GM23338 (cell line): ENCODE results near the gene LRIT1.

Source experiments
- CREB1 ChIP-seq: fragments of 250-450 bp; sonication (Bioruptor Pico); IDR thresholded peaks from 2 replicates; pipeline ENCODE4 v1.5.0; 2020; ENCODE audit warnings: low read depth, mild to moderate bottlenecking, moderate library complexity
- EZH2 ChIP-seq: fragments of 200-600 bp; sonication (generic); IDR thresholded peaks from one replicate; pipeline ENCODE4 v1.8.0; 2017; ENCODE audit warnings: antibody characterized with exemption, mild to moderate bottlenecking, low read depth; ENCODE audit not compliant: unreplicated experiment
- EZH2phosphoT487 ChIP-seq: fragments of 200-600 bp; sonication (generic); IDR thresholded peaks from one replicate; pipeline ENCODE4 v1.8.1; 2018; ENCODE audit warnings: antibody characterized with exemption; ENCODE audit not compliant: unreplicated experiment
- JUNB ChIP-seq: IDR thresholded peaks from one replicate; pipeline ENCODE4 v1.6.1; 2016; ENCODE audit warnings: antibody characterized with exemption; ENCODE audit not compliant: unreplicated experiment
- NANOG ChIP-seq: IDR thresholded peaks from 2 replicates; pipeline ENCODE4 v1.6.1; 2016; ENCODE audit warnings: antibody characterized with exemption, borderline replicate concordance
- POLR2AphosphoS5 ChIP-seq: IDR thresholded peaks from 2 replicates; pipeline ENCODE4 v1.6.1; 2016; ENCODE audit warnings: antibody characterized with exemption, low read depth
- STAT1 ChIP-seq: IDR thresholded peaks from one replicate; pipeline ENCODE4 v1.6.1; 2016; ENCODE audit warnings: antibody characterized with exemption; ENCODE audit not compliant: unreplicated experiment
- ZNF114 ChIP-seq: fragments of 250-450 bp; sonication (Bioruptor Pico); IDR thresholded peaks from 2 replicates; pipeline ENCODE4 v1.5.0; 2020; ENCODE audit warnings: mild to moderate bottlenecking, moderate library complexity
- ZNF331 ChIP-seq: fragments of 250-450 bp; sonication (Bioruptor Pico); IDR thresholded peaks from 2 replicates; pipeline ENCODE4 v1.5.0; 2020; ENCODE audit warnings: low read depth, mild to moderate bottlenecking, moderate library complexity
- TF ChIP-seq, protein P1 (sequence below), 2 experiments: fragments of 200-600 bp in 1 of 2; sonication (generic) in 1 of 2; conservative IDR thresholded peaks; 2 replicates each; pipeline versions ENCODE4 v1.5.1 to v1.6.1; 2016 to 2017; ENCODE audit warnings: antibody characterized with exemption in 2 of 2, low read depth in 2 of 2, mild to moderate bottlenecking in 2 of 2, moderate library complexity in 1 of 2
- TF ChIP-seq, protein P2 (sequence below): IDR thresholded peaks from one replicate; pipeline ENCODE4 v1.6.1; 2018; ENCODE audit warnings: antibody characterized with exemption; ENCODE audit not compliant: unreplicated experiment
- TF ChIP-seq, protein P3 (sequence below): fragments of 250-450 bp; sonication (Bioruptor Pico); IDR thresholded peaks from 2 replicates; pipeline ENCODE4 v1.5.0; 2020; ENCODE audit warnings: mild to moderate bottlenecking, moderate library complexity
- TF ChIP-seq, protein P4 (sequence below): IDR thresholded peaks from 2 replicates; pipeline ENCODE4 v1.6.1; 2016; ENCODE audit warnings: antibody characterized with exemption

DNA sequence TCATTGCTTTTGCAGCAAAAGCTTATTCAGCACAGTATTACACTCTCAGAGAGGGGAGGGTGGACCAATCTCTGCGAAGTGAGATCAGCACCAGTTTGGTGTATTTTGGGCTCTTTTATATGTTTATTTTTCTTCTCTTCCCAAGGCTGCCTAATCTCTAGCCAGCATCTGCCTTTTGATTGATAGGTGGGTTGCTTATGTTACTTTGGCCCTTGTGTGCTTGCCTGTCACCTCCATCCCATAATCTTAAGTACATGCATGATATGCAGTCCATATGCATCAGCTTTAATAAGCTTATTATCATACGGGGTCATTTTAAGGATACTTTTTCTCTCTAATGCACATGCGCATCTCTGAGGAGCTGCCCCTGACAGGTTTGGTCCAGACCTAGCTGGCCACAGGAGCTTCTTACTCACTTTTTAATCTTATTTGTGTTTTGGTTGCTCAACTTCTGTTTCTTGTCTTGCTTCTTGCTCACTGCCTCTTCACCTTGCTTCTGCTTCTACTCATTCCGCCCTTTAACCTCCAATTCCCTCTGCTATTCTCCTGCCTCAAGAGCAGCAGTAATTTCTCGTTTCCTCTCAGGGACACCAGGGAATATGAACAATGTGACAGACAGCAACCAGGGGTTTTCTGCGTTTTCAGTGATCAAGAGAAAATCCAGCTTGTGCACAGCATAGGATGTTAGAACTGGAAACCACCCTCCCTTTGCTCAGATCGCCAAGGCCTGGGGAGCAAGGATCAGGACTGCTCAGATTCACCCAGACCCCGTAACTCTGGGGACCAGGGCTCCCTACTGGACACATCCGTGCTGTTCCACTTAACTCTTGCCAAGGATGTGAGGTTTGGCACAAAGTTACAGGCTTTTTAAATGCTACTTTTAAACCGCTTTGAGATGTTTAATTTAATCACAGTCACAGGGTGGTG is 13.5 kb upstream of the LRIT1 start:
- no peak for TF ChIP-seq POLR2AphosphoS5
- TF ChIP-seq, protein P1, sequence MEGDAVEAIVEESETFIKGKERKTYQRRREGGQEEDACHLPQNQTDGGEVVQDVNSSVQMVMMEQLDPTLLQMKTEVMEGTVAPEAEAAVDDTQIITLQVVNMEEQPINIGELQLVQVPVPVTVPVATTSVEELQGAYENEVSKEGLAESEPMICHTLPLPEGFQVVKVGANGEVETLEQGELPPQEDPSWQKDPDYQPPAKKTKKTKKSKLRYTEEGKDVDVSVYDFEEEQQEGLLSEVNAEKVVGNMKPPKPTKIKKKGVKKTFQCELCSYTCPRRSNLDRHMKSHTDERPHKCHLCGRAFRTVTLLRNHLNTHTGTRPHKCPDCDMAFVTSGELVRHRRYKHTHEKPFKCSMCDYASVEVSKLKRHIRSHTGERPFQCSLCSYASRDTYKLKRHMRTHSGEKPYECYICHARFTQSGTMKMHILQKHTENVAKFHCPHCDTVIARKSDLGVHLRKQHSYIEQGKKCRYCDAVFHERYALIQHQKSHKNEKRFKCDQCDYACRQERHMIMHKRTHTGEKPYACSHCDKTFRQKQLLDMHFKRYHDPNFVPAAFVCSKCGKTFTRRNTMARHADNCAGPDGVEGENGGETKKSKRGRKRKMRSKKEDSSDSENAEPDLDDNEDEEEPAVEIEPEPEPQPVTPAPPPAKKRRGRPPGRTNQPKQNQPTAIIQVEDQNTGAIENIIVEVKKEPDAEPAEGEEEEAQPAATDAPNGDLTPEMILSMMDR (conservative IDR thresholded peaks at IDR 0.05; ENCODE audit: low read depth in 2 of 2): no peak
- TF ChIP-seq JUNB: no peak
- TF ChIP-seq EZH2: no peak
- TF ChIP-seq, protein P2, sequence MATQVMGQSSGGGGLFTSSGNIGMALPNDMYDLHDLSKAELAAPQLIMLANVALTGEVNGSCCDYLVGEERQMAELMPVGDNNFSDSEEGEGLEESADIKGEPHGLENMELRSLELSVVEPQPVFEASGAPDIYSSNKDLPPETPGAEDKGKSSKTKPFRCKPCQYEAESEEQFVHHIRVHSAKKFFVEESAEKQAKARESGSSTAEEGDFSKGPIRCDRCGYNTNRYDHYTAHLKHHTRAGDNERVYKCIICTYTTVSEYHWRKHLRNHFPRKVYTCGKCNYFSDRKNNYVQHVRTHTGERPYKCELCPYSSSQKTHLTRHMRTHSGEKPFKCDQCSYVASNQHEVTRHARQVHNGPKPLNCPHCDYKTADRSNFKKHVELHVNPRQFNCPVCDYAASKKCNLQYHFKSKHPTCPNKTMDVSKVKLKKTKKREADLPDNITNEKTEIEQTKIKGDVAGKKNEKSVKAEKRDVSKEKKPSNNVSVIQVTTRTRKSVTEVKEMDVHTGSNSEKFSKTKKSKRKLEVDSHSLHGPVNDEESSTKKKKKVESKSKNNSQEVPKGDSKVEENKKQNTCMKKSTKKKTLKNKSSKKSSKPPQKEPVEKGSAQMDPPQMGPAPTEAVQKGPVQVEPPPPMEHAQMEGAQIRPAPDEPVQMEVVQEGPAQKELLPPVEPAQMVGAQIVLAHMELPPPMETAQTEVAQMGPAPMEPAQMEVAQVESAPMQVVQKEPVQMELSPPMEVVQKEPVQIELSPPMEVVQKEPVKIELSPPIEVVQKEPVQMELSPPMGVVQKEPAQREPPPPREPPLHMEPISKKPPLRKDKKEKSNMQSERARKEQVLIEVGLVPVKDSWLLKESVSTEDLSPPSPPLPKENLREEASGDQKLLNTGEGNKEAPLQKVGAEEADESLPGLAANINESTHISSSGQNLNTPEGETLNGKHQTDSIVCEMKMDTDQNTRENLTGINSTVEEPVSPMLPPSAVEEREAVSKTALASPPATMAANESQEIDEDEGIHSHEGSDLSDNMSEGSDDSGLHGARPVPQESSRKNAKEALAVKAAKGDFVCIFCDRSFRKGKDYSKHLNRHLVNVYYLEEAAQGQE: no peak
- TF ChIP-seq CREB1 (CRISPR knock-in tag): no peak
- no peak for TF ChIP-seq EZH2phosphoT487
- TF ChIP-seq ZNF331 (CRISPR knock-in tag): no peak
- TF ChIP-seq, protein P3, sequence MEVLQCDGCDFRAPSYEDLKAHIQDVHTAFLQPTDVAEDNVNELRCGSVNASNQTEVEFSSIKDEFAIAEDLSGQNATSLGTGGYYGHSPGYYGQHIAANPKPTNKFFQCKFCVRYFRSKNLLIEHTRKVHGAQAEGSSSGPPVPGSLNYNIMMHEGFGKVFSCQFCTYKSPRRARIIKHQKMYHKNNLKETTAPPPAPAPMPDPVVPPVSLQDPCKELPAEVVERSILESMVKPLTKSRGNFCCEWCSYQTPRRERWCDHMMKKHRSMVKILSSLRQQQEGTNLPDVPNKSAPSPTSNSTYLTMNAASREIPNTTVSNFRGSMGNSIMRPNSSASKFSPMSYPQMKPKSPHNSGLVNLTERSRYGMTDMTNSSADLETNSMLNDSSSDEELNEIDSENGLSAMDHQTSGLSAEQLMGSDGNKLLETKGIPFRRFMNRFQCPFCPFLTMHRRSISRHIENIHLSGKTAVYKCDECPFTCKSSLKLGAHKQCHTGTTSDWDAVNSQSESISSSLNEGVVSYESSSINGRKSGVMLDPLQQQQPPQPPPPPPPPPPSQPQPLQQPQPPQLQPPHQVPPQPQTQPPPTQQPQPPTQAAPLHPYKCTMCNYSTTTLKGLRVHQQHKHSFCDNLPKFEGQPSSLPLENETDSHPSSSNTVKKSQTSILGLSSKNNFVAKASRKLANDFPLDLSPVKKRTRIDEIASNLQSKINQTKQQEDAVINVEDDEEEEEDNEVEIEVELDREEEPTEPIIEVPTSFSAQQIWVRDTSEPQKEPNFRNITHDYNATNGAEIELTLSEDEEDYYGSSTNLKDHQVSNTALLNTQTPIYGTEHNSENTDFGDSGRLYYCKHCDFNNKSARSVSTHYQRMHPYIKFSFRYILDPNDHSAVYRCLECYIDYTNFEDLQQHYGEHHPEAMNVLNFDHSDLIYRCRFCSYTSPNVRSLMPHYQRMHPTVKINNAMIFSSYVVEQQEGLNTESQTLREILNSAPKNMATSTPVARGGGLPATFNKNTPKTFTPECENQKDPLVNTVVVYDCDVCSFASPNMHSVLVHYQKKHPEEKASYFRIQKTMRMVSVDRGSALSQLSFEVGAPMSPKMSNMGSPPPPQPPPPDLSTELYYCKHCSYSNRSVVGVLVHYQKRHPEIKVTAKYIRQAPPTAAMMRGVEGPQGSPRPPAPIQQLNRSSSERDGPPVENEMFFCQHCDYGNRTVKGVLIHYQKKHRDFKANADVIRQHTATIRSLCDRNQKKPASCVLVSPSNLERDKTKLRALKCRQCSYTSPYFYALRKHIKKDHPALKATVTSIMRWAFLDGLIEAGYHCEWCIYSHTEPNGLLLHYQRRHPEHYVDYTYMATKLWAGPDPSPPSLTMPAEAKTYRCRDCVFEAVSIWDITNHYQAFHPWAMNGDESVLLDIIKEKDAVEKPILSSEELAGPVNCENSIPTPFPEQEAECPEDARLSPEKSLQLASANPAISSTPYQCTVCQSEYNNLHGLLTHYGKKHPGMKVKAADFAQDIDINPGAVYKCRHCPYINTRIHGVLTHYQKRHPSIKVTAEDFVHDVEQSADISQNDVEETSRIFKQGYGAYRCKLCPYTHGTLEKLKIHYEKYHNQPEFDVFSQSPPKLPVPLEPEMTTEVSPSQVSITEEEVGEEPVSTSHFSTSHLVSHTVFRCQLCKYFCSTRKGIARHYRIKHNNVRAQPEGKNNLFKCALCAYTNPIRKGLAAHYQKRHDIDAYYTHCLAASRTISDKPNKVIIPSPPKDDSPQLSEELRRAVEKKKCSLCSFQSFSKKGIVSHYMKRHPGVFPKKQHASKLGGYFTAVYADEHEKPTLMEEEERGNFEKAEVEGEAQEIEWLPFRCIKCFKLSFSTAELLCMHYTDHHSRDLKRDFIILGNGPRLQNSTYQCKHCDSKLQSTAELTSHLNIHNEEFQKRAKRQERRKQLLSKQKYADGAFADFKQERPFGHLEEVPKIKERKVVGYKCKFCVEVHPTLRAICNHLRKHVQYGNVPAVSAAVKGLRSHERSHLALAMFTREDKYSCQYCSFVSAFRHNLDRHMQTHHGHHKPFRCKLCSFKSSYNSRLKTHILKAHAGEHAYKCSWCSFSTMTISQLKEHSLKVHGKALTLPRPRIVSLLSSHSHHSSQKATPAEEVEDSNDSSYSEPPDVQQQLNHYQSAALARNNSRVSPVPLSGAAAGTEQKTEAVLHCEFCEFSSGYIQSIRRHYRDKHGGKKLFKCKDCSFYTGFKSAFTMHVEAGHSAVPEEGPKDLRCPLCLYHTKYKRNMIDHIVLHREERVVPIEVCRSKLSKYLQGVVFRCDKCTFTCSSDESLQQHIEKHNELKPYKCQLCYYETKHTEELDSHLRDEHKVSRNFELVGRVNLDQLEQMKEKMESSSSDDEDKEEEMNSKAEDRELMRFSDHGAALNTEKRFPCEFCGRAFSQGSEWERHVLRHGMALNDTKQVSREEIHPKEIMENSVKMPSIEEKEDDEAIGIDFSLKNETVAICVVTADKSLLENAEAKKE (CRISPR knock-in tag): no peak
- no peak for TF ChIP-seq ZNF114 (CRISPR knock-in tag)
- TF ChIP-seq, protein P4, sequence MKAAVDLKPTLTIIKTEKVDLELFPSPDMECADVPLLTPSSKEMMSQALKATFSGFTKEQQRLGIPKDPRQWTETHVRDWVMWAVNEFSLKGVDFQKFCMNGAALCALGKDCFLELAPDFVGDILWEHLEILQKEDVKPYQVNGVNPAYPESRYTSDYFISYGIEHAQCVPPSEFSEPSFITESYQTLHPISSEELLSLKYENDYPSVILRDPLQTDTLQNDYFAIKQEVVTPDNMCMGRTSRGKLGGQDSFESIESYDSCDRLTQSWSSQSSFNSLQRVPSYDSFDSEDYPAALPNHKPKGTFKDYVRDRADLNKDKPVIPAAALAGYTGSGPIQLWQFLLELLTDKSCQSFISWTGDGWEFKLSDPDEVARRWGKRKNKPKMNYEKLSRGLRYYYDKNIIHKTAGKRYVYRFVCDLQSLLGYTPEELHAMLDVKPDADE: no peak
- TF ChIP-seq STAT1: no peak
- TF ChIP-seq NANOG: no peak
